Cortex of kidney (tissue), 1 donor: Measurements from ENCODE around the gene BBC3.

Experiments
- DNase-seq: peaks from one replicate; lab custom pipeline; 2025; lab: John Stamatoyannopoulos, UW

BBC3 gene

DNA sequence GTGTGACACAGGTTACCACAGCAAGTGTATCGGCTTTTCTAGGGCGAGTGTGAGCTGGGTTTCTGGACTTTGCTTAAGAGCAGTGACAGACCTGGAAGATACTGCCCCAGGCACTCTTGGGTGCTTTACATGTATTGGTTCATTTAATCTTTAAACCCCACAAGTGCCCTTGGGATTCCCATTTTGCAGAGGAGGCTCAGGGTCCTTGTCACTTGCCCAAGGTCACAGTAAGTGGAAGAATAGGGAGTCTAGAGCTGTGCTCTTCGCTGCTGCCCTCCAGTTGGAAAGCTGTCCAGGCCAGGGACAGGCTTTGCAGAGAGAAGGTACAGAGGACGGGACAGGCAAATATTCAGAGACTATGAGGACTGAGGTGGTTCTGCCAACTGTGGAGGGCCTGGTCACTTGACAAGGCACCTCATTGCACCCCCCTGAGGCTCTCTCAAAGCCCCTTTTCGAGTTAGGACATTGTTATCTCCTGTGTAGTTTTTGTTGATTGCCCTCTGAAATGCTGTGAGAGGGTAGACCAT, 42.4 kb downstream of the BBC3 start:
- DNase-seq, result no peak

DNA sequence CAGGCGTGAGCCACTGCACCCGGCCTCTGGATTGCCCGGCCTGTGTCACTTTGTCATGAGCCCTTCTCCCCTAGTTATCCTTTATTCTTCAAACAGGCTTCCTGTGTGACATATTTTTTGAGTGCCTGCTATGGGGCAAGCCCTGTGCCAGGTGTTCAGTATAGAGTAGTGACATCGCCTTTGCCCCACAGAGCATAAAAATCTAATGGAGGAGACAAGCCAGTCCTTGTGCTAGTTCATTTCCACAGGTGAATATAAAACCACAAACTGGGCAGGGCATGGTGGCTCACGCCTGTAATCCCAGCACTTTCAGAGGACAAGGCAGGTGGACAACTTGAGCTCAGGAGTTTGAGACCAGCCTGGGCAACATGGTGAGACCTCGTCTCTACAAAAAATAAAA, 43.2 kb downstream of the BBC3 start:
- no peak for DNase-seq

DNA sequence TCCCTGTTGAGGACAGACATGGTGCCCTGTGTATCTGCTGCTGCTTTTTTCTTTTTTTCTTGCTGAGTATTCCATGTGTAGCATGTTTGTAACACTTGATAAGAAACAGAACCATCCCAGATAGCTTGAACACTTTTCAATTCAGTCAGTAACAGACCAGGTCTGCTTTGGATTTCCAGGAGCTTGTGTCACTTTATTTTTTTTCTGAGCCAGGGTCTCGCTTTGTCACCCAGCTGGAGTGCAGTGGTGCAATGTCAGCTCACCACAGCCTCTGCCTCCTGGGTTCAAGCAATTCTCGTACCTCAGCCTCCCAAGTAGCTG, 43.7 kb downstream of the BBC3 start:
- no peak for DNase-seq

DNA sequence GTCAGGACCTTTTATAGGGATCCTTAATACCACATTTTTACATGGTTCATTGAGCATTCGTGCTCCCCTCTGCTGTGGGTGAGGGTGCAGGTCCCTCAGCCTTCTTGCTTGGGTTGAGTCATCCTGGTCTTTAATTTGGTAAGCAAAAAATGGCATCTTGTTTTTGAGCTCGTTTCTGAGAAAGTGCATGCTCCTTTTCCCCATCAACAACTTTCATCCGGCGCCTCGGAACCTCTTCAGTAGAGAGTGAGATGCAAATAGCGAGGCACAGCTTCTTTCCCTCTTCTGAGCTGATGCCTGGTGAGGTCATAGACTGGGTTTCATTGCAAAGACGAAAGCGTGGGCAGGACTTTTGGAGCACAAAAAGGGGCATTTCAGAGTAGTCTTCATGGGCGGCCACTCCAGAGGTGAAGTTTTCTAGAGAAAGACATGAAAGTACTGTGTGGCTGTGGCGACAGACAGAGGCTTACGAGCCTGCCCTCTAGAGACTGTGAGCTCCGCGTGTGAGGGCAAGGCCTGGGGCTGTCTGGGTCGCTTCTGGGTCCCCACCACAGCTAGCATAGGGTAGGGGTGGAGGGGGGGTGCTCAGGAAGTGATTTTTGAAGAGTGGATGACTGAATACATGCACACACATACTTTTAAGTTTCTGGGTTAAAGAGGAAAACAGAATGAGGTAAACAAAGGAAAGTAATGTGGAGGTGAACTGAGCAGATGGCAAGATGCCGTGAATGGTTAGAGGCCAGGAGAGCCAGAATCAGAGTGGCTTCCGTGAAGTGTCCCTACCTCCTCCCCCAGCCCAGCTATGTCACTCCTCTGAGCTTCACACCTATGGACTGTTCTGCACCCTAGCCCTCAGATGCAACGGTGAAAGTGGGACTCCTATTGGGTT, 44.3 kb downstream of the BBC3 start:
- DNase-seq, result no peak

DNA sequence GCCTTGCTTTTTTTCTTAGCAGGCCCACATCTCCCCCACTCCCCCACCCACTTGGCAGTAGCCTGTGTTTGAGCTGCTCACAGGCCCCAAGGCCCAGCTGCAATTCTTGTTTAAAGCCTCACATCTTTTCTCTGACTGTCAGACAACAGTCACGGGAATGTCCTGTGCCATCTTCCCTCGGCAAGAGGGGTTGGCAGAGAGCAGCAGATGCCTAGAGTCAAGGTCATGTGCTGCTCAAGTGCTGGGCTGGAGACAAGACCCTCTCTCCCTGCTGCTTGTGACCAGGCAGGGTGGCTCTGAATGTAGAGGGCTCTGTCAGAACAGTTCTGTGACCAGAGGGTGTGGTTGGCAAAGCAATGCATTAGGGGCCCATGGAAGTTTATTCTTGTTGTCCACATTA, 47.4 kb downstream of the BBC3 start:
- no peak for DNase-seq

DNA sequence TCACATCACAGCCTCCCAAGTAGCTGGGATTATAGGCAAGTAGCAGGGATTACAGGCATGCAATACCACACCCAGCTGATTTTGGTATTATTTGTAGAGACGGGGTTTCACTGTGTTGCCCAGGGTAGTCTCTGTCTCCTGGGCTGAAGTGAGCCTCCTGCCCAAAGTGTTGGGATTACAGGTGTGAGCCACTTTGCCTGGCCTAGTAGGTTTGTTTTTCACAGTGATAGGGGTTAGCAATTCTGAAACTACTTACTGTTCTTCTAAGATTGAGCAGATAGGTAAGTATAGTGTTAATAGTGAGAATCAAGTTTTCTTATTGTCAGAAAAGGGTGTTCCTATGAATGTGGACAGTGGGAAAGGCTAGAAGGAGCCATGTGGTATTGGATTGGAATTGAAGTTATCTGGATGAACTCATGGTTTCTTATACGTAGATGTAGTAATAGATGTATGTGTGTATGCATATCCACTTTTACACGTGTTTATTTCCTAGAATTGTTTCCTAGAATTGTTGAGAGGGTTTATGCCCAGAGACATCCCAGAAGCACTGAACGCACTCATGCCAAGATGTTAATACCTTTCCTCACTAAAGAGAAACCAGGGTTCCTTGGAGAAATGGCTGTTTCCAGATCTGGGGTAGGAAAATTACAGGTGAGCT, 51.2 kb downstream of the BBC3 start:
- DNase-seq, result no peak

DNA sequence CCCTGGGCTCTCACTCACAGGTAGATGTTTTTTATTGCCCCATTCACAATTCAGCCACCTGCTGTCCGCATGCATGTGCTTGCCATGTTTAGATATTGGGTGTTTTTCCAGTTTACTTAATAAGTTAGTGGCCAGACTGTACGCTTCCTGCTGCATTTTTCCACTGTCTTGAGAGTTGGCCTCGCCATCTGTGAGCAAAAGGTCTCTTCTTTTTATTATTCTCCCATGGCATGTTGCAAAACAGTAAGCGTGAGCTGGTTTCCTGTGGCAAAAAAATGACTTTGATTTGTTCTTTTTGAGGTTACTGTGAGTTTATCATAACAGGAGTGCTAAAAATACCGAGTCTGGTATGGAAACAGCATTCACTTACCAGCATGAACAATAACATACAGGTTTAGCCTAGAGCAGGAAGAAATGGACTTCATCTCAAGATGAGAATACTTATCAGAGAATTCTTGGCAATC, 54.3 kb downstream of the BBC3 start:
- DNase-seq, result no peak

DNA sequence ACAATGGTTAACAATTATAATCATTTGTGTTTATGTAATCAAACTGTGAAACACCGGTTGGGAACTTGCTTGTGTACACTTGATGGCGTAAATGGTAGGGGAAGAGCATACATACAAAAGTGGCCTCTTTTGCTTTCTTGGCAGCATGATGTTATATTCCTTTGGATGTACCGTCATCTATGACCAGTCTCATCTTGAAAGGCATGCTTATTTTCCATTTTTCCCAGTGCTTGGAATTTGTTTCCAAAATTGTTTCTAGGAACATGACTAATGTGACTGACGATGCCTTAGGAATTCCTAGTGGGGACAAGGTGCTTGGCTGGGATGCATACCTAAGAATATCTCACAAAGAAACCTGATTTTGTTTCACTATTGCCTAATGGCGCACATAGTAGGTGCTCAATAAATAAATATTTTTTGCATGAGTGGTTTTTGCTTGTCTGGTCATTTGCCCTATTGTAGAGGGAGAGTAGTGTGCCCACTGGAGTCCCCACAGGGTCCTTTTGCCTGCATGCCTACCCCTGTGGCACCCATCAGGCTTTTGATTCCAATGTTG, 54.9 kb downstream of the BBC3 start:
- DNase-seq, result no peak

DNA sequence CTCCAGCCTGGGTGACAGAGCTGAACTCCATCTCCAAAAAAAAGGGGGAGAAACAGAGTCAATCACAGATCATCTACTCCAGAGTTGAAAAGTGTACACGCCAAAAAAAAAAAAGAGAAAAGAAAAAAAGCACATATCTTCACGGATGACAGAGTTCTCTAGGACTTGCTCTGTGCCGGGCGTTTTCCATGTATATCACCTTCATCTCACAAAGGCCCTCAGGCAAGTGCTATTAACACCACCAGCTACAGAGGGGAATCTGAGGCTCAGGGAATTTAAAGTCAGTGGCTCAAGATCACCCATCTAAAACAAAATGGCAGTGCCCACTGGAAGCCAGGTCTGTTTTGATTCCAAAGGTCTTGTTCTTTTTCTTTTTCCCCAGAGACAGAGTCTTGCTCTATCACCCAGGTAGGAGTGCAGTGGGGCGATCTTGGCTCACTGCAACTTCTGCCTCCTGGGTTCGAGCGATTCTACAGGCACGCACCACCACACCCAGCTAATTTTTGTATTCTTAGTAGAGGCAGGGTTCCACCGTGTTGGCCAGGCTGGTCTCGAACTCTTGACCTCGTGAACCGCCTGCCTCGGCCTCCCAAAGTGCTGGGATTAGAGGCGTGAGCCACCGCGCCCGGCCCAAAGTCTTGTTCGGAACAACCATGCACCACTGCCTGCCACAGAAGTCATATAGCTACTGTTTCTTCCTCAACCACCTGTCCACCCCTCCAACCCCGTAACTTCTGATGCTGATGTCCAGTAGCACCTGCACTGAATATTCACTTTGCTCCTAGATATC, 58.1 kb downstream of the BBC3 start:
- no peak for DNase-seq
